SK-N-SH treated with all-trans-retinoic acid at 6 μM for 48 hours (cell line): ENCODE results near the gene CD244.

Experiments used
- ARNTL ChIP-seq: fragments of 450-650 bp; formaldehyde crosslinking; IDR thresholded peaks from 2 replicates; pipeline ENCODE4 v1.5.0; 2020; ENCODE audit warnings: low read depth, mild to moderate bottlenecking, moderate library complexity, borderline replicate concordance
- BACH2 ChIP-seq: fragments of 250-450 bp; sonication (Bioruptor Pico); IDR thresholded peaks from 2 replicates; pipeline ENCODE4 v1.9.0; 2021; ENCODE audit warnings: mild to moderate bottlenecking, borderline replicate concordance
- ESRRG ChIP-seq: fragments of 250-450 bp; sonication (Bioruptor Pico); IDR thresholded peaks from 2 replicates; pipeline ENCODE4 v1.6.1; 2021; ENCODE audit warnings: mild to moderate bottlenecking
- GLIS3 ChIP-seq: fragments of 250-450 bp; sonication (Bioruptor Pico); IDR thresholded peaks from 2 replicates; pipeline ENCODE4 v1.5.0; 2020; ENCODE audit warnings: mild to moderate bottlenecking, moderate library complexity
- OSR1 ChIP-seq: fragments of 250-450 bp; sonication (Bioruptor Pico); IDR thresholded peaks from 2 replicates; pipeline ENCODE4 v1.8.0; 2022; ENCODE audit warnings: moderate library complexity, mild to moderate bottlenecking, inconsistent platforms
- POU6F1 ChIP-seq: fragments of 250-450 bp; sonication (Bioruptor Pico); IDR thresholded peaks from 2 replicates; pipeline ENCODE4 v1.8.0; 2021; ENCODE audit warnings: low read depth, mild to moderate bottlenecking, moderate library complexity, borderline replicate concordance
- PPARA ChIP-seq: fragments of 250-450 bp; sonication (Bioruptor Pico); IDR thresholded peaks from 2 replicates; pipeline ENCODE4 v1.5.0; 2020; ENCODE audit warnings: mild to moderate bottlenecking, borderline replicate concordance
- TOX ChIP-seq: fragments of 250-450 bp; sonication (Bioruptor Pico); IDR thresholded peaks from 2 replicates; pipeline ENCODE4 v1.8.0; 2021; ENCODE audit warnings: mild to moderate bottlenecking, moderate library complexity, borderline replicate concordance
- TSHZ2 ChIP-seq: fragments of 250-450 bp; sonication (Bioruptor Pico); IDR thresholded peaks from 2 replicates; pipeline ENCODE4 v1.5.0; 2020; ENCODE audit warnings: mild to moderate bottlenecking, moderate library complexity
- ZNF565 ChIP-seq: fragments of 450-650 bp; formaldehyde crosslinking; conservative IDR thresholded peaks from 2 replicates; pipeline ENCODE4 v1.5.0; 2020; ENCODE audit warnings: low read depth, mild to moderate bottlenecking, moderate library complexity
- TF ChIP-seq, protein P1 (sequence below): fragments of 250-450 bp; sonication (Bioruptor Pico); IDR thresholded peaks from 2 replicates; pipeline ENCODE4 v1.8.0; 2020; ENCODE audit warnings: mild to moderate bottlenecking, moderate library complexity, borderline replicate concordance
- TF ChIP-seq, protein P2 (sequence below): fragments of 250-450 bp; sonication (Bioruptor Pico); IDR thresholded peaks from 2 replicates; pipeline ENCODE4 v1.5.1; 2020; ENCODE audit warnings: low read depth, mild to moderate bottlenecking, moderate library complexity

- TF ChIP-seq PPARA (CRISPR knock-in tag) (no peak), ESRRG (no peak), TSHZ2 (no peak), TOX (CRISPR knock-in tag) (no peak), BACH2 (no peak), ARNTL (CRISPR knock-in tag) (no peak), OSR1 (no peak), ZNF565 (CRISPR knock-in tag) (no peak), POU6F1 (CRISPR knock-in tag) (no peak), GLIS3 (CRISPR knock-in tag) (no peak)
- TF ChIP-seq, protein P1, sequence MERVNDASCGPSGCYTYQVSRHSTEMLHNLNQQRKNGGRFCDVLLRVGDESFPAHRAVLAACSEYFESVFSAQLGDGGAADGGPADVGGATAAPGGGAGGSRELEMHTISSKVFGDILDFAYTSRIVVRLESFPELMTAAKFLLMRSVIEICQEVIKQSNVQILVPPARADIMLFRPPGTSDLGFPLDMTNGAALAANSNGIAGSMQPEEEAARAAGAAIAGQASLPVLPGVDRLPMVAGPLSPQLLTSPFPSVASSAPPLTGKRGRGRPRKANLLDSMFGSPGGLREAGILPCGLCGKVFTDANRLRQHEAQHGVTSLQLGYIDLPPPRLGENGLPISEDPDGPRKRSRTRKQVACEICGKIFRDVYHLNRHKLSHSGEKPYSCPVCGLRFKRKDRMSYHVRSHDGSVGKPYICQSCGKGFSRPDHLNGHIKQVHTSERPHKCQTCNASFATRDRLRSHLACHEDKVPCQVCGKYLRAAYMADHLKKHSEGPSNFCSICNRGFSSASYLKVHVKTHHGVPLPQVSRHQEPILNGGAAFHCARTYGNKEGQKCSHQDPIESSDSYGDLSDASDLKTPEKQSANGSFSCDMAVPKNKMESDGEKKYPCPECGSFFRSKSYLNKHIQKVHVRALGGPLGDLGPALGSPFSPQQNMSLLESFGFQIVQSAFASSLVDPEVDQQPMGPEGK (CRISPR knock-in tag): no peak
- TF ChIP-seq, protein P2, sequence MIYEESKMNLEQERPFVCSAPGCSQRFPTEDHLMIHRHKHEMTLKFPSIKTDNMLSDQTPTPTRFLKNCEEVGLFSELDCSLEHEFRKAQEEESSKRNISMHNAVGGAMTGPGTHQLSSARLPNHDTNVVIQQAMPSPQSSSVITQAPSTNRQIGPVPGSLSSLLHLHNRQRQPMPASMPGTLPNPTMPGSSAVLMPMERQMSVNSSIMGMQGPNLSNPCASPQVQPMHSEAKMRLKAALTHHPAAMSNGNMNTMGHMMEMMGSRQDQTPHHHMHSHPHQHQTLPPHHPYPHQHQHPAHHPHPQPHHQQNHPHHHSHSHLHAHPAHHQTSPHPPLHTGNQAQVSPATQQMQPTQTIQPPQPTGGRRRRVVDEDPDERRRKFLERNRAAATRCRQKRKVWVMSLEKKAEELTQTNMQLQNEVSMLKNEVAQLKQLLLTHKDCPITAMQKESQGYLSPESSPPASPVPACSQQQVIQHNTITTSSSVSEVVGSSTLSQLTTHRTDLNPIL (CRISPR knock-in tag): no peak
These were observed 1.5 kb upstream of the CD244 start for GRCh38 chr1:160864173-160864572.
